Mesendoderm (in vitro differentiated cells): ENCODE data around the gene SYK.

Experiments
- DNase-seq: peaks from one replicate; pipeline ENCODE4 v3.0.0; 2013
- H2AK5ac ChIP-seq: 2 replicates; pipeline ENCODE4 v1.6.1; 2013; ENCODE audit warnings: low read length, inconsistent platforms
- H2BK120ac ChIP-seq: 2 replicates; pipeline ENCODE4 v1.6.1; 2013; ENCODE audit warnings: low read depth, mild to moderate bottlenecking, low read length, moderate library complexity, mixed read lengths
- H2BK15ac ChIP-seq: replicated peaks from 2 replicates; pipeline ENCODE4 v1.6.1; 2013; ENCODE audit warnings: low read depth, mild to moderate bottlenecking, moderate library complexity
- H2BK5ac ChIP-seq: 2 replicates; pipeline ENCODE4 v1.6.1; 2013; ENCODE audit warnings: low read length, inconsistent platforms
- H3K18ac ChIP-seq: 2 replicates; pipeline ENCODE4 v1.6.1; 2013; ENCODE audit warnings: mild to moderate bottlenecking, low read length, mixed read lengths
- H3K23ac ChIP-seq: one replicate; pipeline ENCODE4 v1.6.1; 2013; ENCODE audit warnings: low read length
- H3K27ac ChIP-seq: 2 replicates; pipeline ENCODE4 v1.5.1; 2013; ENCODE audit warnings: low read depth, mild to moderate bottlenecking, inconsistent platforms, low read length, moderate library complexity
- H3K27me3 ChIP-seq: 2 replicates; pipeline ENCODE4 v1.6.1; 2013; ENCODE audit warnings: low read length, control low read depth, mild to moderate bottlenecking, inconsistent platforms; ENCODE audit not compliant: insufficient read depth, poor library complexity
- H3K36me3 ChIP-seq: 2 replicates; pipeline ENCODE4 v1.6.1; 2013; ENCODE audit warnings: low read length, inconsistent platforms; ENCODE audit not compliant: control insufficient read depth, insufficient read depth
- H3K4ac ChIP-seq: one replicate; pipeline ENCODE4 v1.6.1; 2013; ENCODE audit warnings: low read depth, mild to moderate bottlenecking, low read length, moderate library complexity
- H3K4me1 ChIP-seq: 2 replicates; pipeline ENCODE4 v1.6.1; 2013; ENCODE audit warnings: low read depth, low read length, inconsistent platforms; ENCODE audit not compliant: control insufficient read depth
- H3K4me2 ChIP-seq: 2 replicates; pipeline ENCODE4 v1.6.1; 2013; ENCODE audit warnings: low read length
- H3K4me3 ChIP-seq: 2 replicates; pipeline ENCODE4 v1.5.1; 2013; ENCODE audit warnings: mild to moderate bottlenecking, low read length
- H3K56ac ChIP-seq: one replicate; pipeline ENCODE4 v1.6.1; 2013; ENCODE audit warnings: low read length
- H3K79me1 ChIP-seq: 2 replicates; pipeline ENCODE4 v1.6.1; 2013; ENCODE audit warnings: low read length, inconsistent platforms
- H3K79me2 ChIP-seq: 2 replicates; pipeline ENCODE4 v1.6.1; 2013; ENCODE audit warnings: mild to moderate bottlenecking, low read length; ENCODE audit not compliant: control insufficient read depth, insufficient read depth
- H3K9ac ChIP-seq: 2 replicates; pipeline ENCODE4 v1.6.1; 2013; ENCODE audit warnings: low read length, inconsistent platforms
- H4K5ac ChIP-seq: one replicate; pipeline ENCODE4 v1.6.1; 2013; ENCODE audit warnings: low read length
- H4K8ac ChIP-seq: one replicate; pipeline ENCODE4 v1.6.1; 2013; ENCODE audit warnings: low read depth, mild to moderate bottlenecking, control low read depth, low read length, moderate library complexity
- WGBS: extraction: QIAGEN DNeasy Blood & Tissue Kit; methylation state at CpG from one replicate; pipeline ENCODE4 v1.1.7; 2013; ENCODE audit warnings: low lambda C conversion rate, missing lambda C conversion rate; ENCODE audit not compliant: insufficient coverage; ENCODE audit errors: extremely low coverage; 5-methylcytosine and 5-hydroxymethylcytosine counted together

Gene SYK

GRCh38 chr9:90906316-90907055 lies 104.9 kb downstream of the SYK start:
- no peak overlapping the region for H3K9ac ChIP-seq
- WGBS, result no CpG with 5 or more reads among the region's 8 CpGs

GRCh38 chr9:90907056-90907445 lies 105.4 kb downstream of the SYK start:
- Histone ChIP-seq H2BK120ac (no peak overlapping the region), H4K8ac (no peak overlapping the region), H3K23ac (no peak overlapping the region), H3K4me1 (no peaks in the 10 kb centered on the region), H3K27ac (no peak overlapping the region), H3K27me3 (no peaks in the 10 kb centered on the region), H3K9ac (no peak overlapping the region), H3K79me1 (no peaks in the 10 kb centered on the region), H3K4me3 (no peak overlapping the region), H3K18ac (no peak overlapping the region), H4K5ac (no peak overlapping the region), H3K79me2 (no peaks in the 10 kb centered on the region), H3K56ac (no peak overlapping the region), H2BK5ac (no peak overlapping the region), H2BK15ac (no peak overlapping the region), H2AK5ac (no peak overlapping the region), H3K4me2 (no peak overlapping the region), H3K36me3 (no peaks in the 10 kb centered on the region), H3K4ac (no peak overlapping the region)
- no peak for DNase-seq
- WGBS, result no CpG with 5 or more reads among the region's 10 CpGs

More at GRCh38 chr9:90906316-90907055, 104.9 kb downstream of the SYK start:
- H3K27me3 ChIP-seq, result no peaks in the 10 kb centered on the region
- no peak overlapping the region for H4K8ac ChIP-seq
- H3K4ac ChIP-seq, result no peak overlapping the region
- H3K56ac ChIP-seq, result no peak overlapping the region
- H3K4me2 ChIP-seq, result no peak overlapping the region
- H3K4me1 ChIP-seq, result no peaks in the 10 kb centered on the region
- H4K5ac ChIP-seq, result no peak overlapping the region
- H3K27ac ChIP-seq, result no peak overlapping the region
- H3K79me1 ChIP-seq, result no peaks in the 10 kb centered on the region
- H2BK5ac ChIP-seq, result no peak overlapping the region
- no peak overlapping the region for H3K18ac ChIP-seq
- no peaks in the 10 kb centered on the region for H3K36me3 ChIP-seq
- H2BK120ac ChIP-seq, result no peak overlapping the region
- H3K4me3 ChIP-seq, result no peak overlapping the region
- H3K79me2 ChIP-seq, result no peaks in the 10 kb centered on the region
- no peak overlapping the region for H2BK15ac ChIP-seq
- DNase-seq, result no peak
- no peak overlapping the region for H2AK5ac ChIP-seq
- H3K23ac ChIP-seq, result no peak overlapping the region

- Histone ChIP-seq H2BK120ac (no peak overlapping the region), H3K27me3 (no peaks in the 10 kb centered on the region), H3K4ac (no peak overlapping the region), H3K4me3 (no peak overlapping the region), H3K9ac (no peak overlapping the region), H3K27ac (no peak overlapping the region), H3K79me1 (no peaks in the 10 kb centered on the region), H2AK5ac (no peak overlapping the region), H2BK15ac (no peak overlapping the region), H2BK5ac (no peak overlapping the region), H3K36me3 (no peaks in the 10 kb centered on the region), H3K56ac (no peak overlapping the region), H4K5ac (no peak overlapping the region), H3K4me1 (no peaks in the 10 kb centered on the region), H3K4me2 (no peak overlapping the region), H3K18ac (no peak overlapping the region), H3K23ac (no peak overlapping the region), H4K8ac (no peak overlapping the region), H3K79me2 (no peaks in the 10 kb centered on the region)
- DNase-seq, result no peak
- no CpG with 5 or more reads among the region's 4 CpGs for WGBS
Observed at GRCh38 chr9:90907790-90908189, 106.2 kb downstream of the SYK start.

GRCh38 chr9:90909225-90909624 lies 107.6 kb downstream of the SYK start:
- H3K4me1 ChIP-seq, result no peaks in the 10 kb centered on the region
- H3K79me1 ChIP-seq, result no peaks in the 10 kb centered on the region
- H3K56ac ChIP-seq, result no peak overlapping the region
- no CpG with 5 or more reads among the region's 4 CpGs for WGBS
- no peak overlapping the region for H2AK5ac ChIP-seq
- no peak overlapping the region for H3K4me3 ChIP-seq
- H3K9ac ChIP-seq, result no peak overlapping the region
- H3K36me3 ChIP-seq, result no peaks in the 10 kb centered on the region
- H4K5ac ChIP-seq, result no peak overlapping the region
- no peak overlapping the region for H2BK15ac ChIP-seq
- no peak overlapping the region for H3K4ac ChIP-seq
- H2BK5ac ChIP-seq, result no peak overlapping the region
- no peaks in the 10 kb centered on the region for H3K27me3 ChIP-seq
- no peak overlapping the region for H3K4me2 ChIP-seq
- no peak overlapping the region for H3K27ac ChIP-seq
- no peak for DNase-seq
- no peak overlapping the region for H3K18ac ChIP-seq
- H2BK120ac ChIP-seq, result no peak overlapping the region
- no peak overlapping the region for H3K23ac ChIP-seq
- H4K8ac ChIP-seq, result no peak overlapping the region
- H3K79me2 ChIP-seq, result no peaks in the 10 kb centered on the region

- Histone ChIP-seq H3K56ac (no peak overlapping the region), H3K18ac (no peak overlapping the region), H3K4ac (no peak overlapping the region), H3K27me3 (no peaks in the 10 kb centered on the region), H2AK5ac (no peak overlapping the region), H2BK15ac (no peak overlapping the region), H3K79me1 (no peaks in the 10 kb centered on the region), H3K36me3 (no peaks in the 10 kb centered on the region), H4K5ac (no peak overlapping the region), H3K9ac (no peak overlapping the region), H2BK5ac (no peak overlapping the region), H3K23ac (no peak overlapping the region), H2BK120ac (no peak overlapping the region), H3K79me2 (no peaks in the 10 kb centered on the region), H3K4me3 (no peak overlapping the region), H3K4me2 (no peak overlapping the region), H3K27ac (no peak overlapping the region), H3K4me1 (no peaks in the 10 kb centered on the region), H4K8ac (no peak overlapping the region)
- no peak for DNase-seq
- no CpG with 5 or more reads among the region's 3 CpGs for WGBS
Observed at GRCh38 chr9:90909747-90910283, 108.2 kb downstream of the SYK start.

GRCh38 chr9:90914196-90914595 lies 112.6 kb downstream of the SYK start:
- no peak overlapping the region for H2AK5ac ChIP-seq
- H3K4me1 ChIP-seq, result no peaks in the 10 kb centered on the region
- no peak overlapping the region for H4K5ac ChIP-seq
- no peak for DNase-seq
- H3K79me2 ChIP-seq, result no peaks in the 10 kb centered on the region
- no peak overlapping the region for H2BK15ac ChIP-seq
- H3K9ac ChIP-seq, result no peak overlapping the region
- no peak overlapping the region for H3K27ac ChIP-seq
- H2BK120ac ChIP-seq, result no peak overlapping the region
- no peak overlapping the region for H3K18ac ChIP-seq
- no peak overlapping the region for H3K4me2 ChIP-seq
- WGBS, result no CpG with 5 or more reads among the region's 14 CpGs
- no peak overlapping the region for H4K8ac ChIP-seq
- H3K36me3 ChIP-seq, result no peaks in the 10 kb centered on the region
- no peak overlapping the region for H3K56ac ChIP-seq
- no peaks in the 10 kb centered on the region for H3K79me1 ChIP-seq
- no peaks in the 10 kb centered on the region for H3K27me3 ChIP-seq
- no peak overlapping the region for H3K23ac ChIP-seq
- H3K4me3 ChIP-seq, result no peak overlapping the region
- no peak overlapping the region for H2BK5ac ChIP-seq
- H3K4ac ChIP-seq, result no peak overlapping the region
